H4 (cell line): ENCODE data around the gene CCDC88C. TPM values are rescaled to one million over a fixed set of nuclear protein-coding genes. Genes with fewer than 3 reads are reported as not detected.
"Not testable (repeated sequence)": the region's sequence is repeated elsewhere in the genome, so short reads cannot be mapped to it uniquely, and the experiment has no call there.

Experiments
- DNase-seq: peaks from one replicate; pipeline ENCODE4 v3.0.0-alpha.2; 2015; ENCODE audit warnings: low spot score
- total RNA-seq: library from RNA; depleted of rRNA; stranded (reverse); fragments of >200 nt; shearing (Covaris generic); gene quantifications from 2 replicates; pipeline ENCODE4 v1.2.3, GENCODE V29; 2014

Gene CCDC88C
- total RNA-seq, 1 experiment from 2014 or later, result 2.4 TPM

GRCh38 chr14:91416744-91417119 is 888 bp downstream of the CCDC88C start:
- DNase-seq, result no peak

GRCh38 chr14:91415794-91416743 is 1.6 kb downstream of the CCDC88C start:
- DNase-seq, result no peak

DNA sequence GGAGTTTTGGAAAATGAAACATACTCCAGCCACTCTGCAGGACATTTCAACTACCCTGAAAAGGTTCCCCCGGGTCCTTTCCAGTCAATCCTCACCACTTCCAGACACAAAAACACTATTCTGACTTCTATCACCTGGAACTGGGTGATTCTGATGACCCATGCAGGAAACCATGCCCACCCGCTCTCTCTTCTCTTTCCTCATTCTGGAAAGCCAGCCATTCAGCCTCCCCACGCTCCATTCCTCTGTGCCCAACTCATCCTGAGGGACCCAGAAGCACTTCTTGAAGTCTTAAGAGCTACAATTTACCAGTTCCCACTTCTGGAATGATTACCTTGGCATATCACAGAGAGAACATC is 3.2 kb downstream of the CCDC88C start:
- no peak for DNase-seq

DNA sequence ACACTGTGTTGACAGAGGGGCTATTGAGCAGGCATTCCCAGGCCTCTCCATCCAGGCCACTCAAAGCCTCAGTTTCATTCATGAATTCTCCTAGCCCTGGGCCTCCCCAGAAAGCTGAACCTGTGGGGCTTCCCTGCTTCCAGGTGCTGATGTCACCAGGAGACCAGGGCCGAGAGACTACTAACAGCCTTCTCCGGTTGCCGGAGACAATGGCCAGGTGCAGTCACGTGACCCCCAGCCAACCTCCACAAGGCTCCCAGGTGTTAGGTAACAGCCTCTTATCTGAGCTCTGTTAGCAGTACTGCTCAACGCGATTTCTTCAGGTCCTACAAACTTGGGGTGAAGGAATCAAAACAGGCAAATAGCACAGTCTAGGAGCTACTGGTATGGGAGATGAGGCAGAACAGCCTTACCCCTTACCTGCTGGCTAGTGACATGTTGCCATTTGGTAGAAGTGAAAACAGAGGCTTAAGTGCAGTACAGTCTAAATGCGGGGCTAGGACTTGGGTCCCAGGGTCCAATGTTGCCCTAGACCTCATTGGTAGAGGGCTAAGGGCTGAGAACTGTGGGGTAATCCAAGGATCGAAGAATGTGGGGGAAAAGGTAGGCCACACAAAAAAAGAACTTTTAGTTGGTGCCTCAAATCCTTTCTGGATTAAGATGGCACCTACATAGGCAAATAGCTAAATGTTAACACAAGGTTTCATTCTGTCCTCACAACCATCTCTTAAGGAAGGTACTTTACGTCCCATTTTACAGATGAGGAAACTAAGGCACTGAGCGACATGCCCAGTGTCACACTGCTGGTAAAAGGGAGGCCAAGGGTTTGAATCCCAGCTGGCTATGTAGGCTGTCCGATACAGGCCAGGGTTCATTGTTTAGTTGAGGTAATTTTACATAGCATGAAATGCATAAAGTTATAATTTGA is 3.8 kb downstream of the CCDC88C start:
- no peak for DNase-seq

GRCh38 chr14:91412939-91413338 is 4.7 kb downstream of the CCDC88C start:
- no peak for DNase-seq

GRCh38 chr14:91410771-91411536 is 6.7 kb downstream of the CCDC88C start:
- no peak for DNase-seq

DNA sequence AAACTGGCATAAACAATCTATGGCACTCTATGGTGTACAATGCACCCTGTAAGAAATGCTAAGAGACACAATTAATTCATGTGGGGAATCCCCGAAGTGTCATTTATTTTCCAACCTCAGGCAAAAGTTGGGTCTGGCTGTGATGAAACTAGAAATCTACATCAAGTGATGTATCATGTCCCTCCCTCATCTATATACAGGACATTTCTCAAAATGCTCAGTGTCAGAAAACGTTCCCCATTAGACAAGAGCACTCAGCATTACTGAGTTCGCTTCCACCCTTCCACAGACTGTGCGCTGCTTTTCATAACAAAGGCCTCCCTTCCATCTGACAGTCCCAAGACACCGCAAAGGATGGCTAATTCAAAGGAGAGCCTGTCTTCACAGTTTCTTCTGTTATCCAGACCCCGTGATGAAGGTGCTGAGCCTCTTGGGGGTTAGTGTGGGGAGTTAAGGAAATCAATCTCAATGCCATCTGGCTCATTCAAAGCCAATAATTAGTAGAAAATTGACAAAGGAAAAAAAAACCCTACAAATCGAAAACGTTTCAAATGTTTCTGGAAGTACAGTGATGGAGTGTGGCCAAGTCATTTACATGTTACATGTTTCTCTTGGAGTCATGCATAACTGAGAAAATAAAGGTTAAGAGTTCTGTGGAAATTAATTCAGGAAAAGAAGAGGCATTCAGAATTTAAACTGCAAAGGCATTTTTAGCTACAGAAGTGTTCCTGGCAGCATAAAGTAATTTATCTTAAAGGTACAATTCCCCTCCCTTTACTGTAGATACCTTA is 7.5 kb downstream of the CCDC88C start:
- DNase-seq, result no peak

DNA sequence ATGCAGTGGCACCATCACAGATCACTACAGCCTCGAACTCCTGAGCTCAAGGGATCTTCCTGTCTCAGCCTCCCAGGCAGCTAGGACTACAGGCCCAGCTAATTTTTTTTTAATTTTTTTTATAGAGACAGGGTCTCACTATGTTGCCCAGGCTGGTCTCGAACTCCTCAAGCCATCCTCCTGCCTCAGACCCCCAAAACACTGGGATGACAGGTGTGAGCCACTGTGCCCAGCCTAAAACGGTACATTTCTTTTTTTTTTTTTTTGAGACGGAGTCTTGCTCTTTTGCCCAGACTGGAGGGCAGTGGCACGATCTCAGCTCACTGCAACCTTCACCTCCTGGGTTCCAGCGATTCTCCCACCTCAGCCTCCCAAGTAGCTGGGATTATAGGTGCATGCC is 8.4 kb downstream of the CCDC88C start:
- not testable (repeated sequence) for DNase-seq

GRCh38 chr14:91406982-91407381 is 10.6 kb downstream of the CCDC88C start:
- DNase-seq, result no peak

GRCh38 chr14:91406451-91406850 is 11.2 kb downstream of the CCDC88C start:
- no peak for DNase-seq

GRCh38 chr14:91405724-91406435 is 11.7 kb downstream of the CCDC88C start:
- DNase-seq, result no peak

DNA sequence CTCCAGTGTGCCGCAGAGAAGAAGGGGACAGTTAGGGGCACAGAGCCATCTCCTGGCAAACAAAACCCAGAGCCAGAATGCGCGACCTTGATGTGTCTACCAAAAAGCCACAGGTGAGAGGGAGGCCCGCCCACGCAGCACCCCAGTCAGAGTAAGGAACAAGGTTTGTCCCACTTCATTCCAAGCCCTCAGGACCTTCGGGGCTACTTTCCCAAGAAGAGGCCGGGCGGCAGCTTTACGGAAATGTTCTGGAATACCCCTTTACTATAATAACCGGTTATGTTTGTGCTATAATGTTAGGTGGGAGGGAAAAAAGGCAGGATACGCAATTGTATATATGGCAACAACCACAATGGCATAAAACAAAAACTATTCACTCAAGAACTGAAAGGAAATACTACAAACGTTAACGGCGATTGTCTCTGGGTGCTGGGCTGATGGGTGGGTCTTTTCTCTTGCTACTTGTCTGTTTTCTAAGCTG is 12.3 kb downstream of the CCDC88C start:
- DNase-seq, result no peak

DNA sequence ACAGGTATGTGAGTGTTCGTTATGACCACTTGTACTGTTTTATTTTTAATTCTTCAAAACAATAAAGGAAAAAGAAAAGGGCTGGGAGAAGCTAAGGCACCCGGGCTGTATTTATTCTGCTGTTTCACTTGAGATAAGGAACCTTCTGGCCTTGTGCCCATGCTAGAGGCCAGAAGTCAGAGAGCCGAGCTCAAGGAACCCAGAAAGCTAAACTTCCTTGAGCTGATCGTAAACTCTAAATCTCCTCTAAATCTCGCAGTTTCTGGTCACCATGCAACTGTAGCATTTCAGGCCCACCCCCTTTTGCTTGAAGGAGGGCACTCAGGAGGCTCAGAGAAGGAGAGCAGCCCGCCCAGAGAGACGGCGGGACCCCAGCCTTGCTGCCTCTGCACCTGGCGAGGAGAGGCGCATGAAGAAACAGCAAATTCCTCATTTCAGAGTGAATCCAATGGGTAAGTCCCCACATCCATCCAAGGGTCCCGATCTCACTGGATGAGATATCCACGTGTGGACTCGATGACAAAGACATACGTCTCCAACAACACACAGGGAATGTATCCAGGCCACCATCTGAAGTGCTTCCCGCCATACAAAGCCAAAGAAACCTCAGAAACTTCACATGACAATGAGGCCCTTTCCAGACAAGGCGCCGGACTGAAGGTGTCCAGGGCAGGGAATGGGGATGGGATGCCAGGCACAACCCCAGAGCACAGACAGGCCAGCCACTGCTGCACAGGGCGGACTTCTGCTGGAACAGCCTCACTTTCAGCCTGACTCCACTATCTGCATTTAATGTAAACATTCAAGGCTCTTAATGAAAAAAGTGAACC is 14.6 kb downstream of the CCDC88C start:
- DNase-seq, result no peak

DNA sequence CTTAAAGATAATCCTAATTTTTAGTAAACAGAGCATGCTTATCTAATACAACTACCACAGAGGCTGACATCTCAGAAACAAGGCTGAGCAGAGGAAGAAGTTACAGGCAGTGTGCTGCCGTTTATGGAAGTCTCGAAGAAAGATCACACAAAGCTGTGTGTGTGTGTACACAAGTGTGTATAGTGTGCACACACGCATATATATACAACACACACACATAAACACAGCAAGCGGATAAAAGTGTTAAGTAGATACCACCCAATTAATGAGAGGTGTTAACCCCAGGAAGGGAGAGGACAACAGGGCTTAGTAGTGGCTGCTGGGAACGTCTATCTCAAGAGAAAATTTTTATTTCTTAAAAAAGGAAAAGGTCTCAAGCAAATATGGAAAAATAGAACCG is 15.3 kb downstream of the CCDC88C start:
- no peak for DNase-seq

DNA sequence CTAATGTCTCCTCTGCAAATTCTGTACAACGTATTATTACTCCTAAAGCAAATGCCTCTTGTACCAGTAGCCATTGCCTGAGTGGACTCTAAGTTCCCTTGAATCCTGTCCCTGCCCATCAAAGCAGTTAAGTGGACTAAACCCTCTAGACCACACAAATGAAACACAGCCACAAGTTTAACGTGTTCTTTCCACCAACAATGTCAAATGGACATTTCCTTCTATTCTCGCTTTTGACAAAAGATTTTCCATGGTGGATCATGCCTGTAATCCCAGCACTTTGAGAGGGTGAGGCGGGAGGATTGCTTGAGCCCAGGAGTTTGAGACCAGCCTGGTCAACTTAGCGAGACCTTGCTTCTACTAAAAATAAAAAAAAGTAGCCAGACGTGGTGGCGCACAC is 15.9 kb downstream of the CCDC88C start:
- DNase-seq, result no peak

GRCh38 chr14:91400696-91401095 is 16.9 kb downstream of the CCDC88C start:
- DNase-seq, result no peak

DNA sequence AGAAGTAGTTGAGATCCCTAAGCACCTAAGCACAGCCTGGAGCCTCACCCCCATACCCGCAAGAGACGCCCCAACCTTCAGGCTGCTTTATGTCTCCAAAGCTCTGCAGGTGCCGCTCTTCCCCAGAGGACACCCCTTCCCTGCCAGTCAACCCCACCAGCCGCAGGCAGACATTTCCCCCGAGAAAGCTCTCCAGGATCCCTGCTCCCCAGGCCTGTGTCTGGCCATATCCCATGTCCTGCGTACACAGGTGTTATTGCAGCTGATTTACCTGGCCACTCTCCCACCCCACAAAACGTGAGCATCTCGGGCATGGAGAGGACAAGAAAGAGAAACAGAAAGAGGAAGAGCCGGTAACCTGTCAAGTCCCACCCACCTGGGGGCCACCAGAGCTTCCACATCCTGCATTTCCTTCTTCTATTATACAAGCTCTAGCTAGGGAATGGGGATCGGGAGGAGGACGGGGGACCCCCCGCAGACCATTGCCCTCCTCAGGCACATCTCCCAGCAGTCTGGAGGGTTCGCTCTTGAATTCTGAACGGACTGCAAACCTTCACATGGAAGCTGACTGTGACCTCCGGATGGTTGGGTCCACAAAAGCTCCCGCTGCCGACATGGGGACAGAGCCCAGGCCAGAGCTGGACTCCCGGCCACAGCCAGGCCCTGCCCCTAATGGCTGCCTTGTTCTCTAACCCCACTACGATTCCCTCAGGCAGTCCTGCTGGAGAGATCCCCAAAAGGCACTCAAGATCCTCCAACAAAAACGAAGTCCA is 17.6 kb downstream of the CCDC88C start:
- DNase-seq, result no peak

DNA sequence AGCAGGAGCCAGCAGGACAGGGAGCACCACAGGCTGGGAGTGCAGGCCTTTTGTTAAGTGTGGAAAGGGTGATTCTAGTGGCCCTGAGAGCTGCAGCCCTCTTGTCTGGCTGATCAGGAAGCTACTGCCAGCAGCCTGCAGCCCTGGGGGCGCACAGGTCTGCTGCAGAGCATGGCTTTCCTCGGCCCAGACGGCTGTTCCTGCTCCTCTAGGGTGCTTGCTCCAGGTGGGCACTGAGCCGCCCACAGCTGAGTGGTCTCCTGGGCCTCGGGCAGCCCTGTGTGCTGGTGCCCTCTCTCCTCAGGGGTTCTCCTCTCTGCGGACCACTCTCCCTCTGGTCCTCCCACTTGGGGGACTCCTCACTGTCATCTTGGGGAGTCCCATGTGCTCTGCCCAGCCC is 18.9 kb downstream of the CCDC88C start:
- no peak for DNase-seq
